GM04503 (cell line): ENCODE measurements around the gene MYO9A.

ENCODE experiments used
- DNase-seq: peaks from one replicate; pipeline ENCODE4 v3.0.0-alpha.2; 2012; ENCODE audit warnings: low read depth

Gene MYO9A

DNA sequence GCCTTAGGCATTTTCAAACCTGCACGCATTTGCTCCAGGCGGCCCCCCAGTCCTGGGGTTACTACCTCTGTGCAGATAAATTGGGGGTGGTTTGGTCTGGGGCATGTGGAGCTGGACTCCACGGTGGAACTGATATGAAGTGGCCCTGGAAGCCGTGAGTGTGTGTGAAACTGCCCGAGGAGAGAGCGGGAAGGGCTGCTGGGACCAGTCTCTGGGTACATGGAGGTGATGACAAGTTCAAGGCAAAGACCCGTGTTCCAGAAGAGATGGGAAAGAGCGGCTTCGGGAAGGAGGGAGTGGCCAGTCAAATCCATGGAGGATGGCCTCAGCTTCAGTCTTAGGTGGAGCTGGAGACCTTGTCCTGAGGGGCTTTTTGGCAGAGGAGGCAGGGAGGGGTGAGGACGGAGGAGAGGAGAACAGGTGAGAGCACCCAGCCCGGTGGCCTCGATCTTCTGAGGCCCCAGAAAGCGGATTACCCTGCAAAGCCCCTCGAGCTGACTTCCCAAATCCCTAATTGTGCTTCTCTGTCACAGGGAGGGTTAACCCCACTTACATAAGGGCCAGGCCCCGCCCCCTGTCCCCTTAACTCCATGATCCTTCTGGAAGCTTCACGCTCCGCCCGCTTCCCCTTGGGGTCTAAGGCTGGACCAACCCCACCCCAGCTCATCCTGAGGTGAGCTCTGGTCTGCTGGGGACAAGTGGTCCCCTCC, 309.5 kb downstream of the MYO9A start:
- no peak for DNase-seq

- DNase-seq = peak; percentile 21
These were observed 310.3 kb downstream of the MYO9A start for GRCh38 chr15:71807691-71808091.

DNA sequence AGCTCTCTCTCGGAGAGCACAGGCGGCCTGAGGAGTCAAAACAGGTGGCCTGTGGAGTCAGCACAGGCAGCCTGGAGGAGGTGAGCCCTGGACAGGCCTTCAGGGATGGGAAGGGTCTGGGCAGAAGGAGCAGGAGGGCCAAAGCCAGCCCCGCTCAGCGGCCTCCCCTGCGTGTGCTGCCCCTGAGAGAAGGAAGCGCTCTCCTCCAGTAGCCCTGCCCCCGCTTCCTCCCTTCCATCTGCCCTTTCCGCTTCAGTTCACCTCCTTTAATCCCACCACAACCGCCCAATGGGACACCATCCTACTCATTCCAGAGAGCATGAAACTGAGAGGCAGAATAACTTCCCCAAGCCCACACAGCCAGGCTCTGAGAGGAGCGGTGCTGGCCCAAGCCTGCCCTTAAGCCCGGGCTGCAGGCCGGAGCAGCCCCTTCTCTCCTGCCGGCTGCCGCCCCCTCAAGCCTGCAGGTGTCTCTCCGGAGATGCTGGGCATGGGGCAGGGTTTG, 310.8 kb downstream of the MYO9A start:
- no peak for DNase-seq

DNA sequence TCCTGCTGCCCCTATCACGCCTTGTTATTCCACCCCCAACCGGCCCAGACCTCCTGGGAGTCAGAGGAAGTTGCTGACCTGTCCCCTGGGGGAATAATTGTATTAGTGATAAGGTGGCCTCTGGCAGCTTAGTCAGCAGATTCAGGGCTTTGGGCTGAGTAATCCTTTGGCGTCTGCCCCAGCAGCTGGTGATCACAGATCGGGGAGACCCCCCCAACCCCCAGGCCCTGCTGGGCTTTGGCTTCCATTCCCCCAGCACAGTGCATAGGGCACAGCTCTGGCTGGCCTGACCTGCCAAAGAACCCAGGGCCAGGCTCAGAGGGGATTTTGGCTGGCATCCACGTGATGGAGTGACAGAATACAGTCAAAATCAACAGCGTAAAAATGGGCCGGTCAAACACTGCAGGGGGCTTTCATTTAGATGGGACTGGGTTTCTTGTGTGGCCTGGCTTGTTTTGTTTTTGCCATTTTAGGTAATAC, 311.5 kb downstream of the MYO9A start:
- DNase-seq = no peak

GRCh38 chr15:71804695-71805470, 313.1 kb downstream of the MYO9A start:
- no peak for DNase-seq

- no peak for DNase-seq
These were observed 313.7 kb downstream of the MYO9A start for GRCh38 chr15:71804226-71804625.

GRCh38 chr15:71802770-71803169, 315.2 kb downstream of the MYO9A start:
- DNase-seq = no peak

GRCh38 chr15:71801935-71802655, 315.9 kb downstream of the MYO9A start:
- no peak for DNase-seq

DNA sequence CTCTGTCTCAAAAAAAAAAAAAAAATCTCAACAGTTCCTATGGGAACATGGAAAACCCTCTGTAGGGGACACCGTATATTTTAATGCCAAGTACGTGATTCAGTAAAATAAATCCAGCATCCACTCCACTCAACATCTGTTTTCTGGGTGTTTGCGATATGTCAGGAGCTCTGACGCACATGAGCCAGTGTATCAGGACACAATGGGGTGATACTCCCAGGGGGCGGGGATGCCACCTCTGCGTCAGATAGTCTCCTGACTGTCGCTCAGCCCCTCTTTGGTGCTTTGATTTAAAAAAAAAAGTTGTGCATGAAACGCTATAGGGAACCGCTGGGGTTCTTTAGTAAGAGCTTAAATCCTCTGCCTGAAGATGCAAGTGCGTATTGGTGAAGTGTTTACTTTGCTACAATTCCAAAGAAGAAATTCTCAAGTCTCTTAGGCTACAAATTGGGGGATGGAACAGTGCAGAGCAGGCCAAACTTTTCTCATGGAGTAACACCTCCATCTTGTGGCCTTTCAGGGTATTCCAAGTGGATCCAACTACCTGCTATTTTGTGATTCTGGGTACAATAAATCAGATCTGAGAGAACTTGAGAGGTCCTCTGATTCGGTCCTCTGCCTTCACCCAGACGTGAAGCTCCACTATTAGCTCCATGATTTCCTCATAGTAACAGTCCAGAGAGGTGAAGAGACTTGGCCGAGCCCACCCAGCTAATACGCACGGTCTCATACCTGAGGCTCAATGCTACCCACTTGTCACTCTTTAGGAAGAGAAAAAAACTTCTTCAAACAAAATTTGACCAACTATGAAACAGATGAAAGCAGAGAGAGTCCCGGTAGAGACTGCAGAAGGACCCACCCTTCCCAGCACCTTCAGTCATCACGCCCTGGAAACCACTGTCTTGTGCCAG, 316.9 kb downstream of the MYO9A start:
- no peak for DNase-seq

DNA sequence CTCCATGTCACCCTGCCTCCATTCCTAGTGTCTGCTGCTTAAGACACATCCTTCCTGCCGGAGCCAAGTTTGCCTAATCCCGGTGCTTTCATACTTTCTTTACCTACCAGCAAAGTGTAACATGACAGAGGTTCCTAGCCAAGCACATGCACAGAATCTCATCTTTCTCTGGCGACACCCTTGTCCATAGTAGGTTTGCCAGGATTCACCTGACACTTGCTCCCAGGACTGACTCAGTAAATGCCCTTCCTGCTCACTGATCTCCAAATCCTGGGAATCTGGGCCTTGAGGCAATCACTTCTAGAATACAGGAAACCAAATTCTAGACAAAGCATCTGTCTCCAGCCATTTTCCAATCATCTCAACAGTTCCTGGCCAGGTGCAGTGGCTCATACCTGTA, 317.8 kb downstream of the MYO9A start:
- no peak for DNase-seq

DNA sequence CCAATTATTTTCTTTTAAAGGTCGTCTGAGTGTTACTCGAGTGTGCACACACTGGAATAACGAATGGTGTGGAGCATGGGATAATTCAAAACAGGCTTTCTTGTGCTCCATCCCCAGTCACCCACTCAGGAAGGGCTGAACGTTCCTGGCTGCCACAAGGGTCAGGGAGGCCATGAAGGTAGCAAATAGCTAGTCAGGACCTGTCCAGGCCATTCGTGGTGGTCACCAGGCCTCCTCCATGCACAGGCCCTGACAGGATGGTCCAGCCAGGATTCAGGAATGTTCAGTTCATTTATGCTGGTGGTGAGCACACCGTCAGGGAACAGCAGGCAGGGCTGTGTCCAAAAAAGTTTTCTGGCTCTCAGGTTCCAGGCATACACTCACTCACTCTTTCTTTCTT, 319.3 kb downstream of the MYO9A start:
- no peak for DNase-seq

DNA sequence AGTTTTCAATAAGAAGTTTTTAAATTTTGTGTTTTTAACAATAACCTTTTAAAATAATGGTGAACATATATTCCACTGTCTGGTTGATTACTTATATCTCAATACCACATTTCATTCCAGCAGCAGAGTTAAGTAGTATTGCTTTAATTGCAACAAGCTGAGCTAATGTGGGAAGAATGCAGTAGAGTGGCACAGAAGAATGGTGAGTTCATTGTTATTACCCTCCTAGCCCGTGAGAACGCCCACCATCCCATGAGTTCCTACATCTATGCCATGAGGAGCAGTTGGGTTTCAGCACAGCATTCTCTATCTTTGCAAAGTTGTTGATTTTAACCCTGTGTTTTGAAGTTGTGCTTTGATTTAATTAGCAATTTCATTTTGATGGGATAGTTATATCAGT, 325.4 kb downstream of the MYO9A start:
- DNase-seq = no peak

DNA sequence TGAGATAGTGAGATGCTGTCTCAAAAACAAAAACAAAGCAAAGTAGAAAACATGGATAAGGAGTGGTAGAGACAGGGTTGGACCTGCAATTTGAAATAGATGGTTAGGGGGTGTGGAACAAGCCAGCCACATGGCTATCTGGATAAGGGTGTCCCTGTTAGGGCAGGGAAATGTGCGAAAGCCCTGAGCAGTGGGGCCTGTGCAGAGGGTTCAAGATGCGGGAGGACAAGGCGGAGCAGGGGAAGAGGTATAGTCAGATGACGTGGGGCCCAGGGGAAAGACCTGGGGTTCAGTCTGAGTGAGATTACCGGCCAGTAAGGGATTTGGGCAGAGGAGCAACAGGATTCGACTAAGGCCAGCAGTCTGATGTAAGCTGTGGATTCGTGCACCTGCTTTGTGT, 326.0 kb downstream of the MYO9A start:
- DNase-seq = no peak

DNA sequence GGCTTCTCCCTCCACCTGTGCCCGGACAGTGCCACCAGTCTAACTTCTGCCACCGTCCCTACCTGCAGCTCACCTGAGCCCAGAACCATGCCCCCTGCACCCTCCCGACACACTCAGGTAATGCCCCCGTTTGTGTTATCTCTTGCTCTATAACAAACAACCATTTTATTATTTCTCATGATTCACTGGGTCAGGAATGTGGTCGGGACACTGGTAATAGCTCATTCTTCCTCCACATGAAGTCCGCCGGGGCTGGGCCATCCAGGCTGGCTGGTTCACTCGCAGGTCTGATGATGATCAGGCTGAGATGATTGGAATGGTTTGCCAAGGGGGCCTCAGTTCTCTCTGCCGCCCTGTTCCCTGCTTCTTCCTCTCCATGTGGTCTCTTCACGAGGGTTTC, 327.9 kb downstream of the MYO9A start:
- no peak for DNase-seq

DNA sequence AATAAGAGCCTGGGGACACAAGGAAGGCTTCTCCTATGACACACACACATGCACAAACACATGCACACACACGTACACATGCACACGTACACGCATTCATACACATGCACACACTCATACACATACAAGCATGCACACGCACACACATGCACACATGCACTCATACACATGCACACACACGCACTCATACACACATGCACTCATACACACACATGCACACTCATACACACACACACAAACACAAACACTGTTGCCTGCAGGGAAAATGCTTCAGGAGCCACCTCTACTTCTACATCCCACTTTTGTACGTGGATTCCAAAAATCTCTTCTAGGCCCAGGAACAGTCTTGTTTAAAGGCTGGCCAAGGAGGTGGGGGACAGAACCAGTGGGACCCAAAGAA, 328.3 kb downstream of the MYO9A start:
- DNase-seq = no peak

- no peak for DNase-seq
These were observed 329.0 kb downstream of the MYO9A start for GRCh38 chr15:71788646-71789579.

DNA sequence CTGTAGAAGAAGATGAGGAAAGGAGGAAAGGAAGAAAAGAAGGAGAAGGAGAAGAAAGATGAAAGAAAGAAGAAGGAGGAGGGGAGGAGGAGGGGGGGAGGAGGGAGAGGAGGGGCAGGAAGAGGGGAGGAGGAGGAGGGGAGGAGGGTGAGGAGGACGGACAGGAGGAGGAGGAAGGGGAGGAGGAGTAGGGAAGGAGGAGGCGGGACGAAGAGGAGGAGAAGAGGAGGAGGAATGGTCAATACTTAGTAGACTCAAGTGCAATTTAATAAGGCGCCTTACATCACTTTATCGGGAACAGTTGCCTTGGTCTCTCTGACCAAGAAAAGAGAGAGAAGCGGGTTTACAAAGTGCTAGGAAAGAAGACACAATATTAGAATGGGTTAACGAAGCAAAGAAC, 331.3 kb downstream of the MYO9A start:
- no peak for DNase-seq

GRCh38 chr15:71785996-71786395, 332.0 kb downstream of the MYO9A start:
- DNase-seq = no peak

- no peak for DNase-seq
These were observed 333.2 kb downstream of the MYO9A start for GRCh38 chr15:71784719-71785118.

- no peak for DNase-seq
These were observed 335.4 kb downstream of the MYO9A start for GRCh38 chr15:71782422-71783165.
